Suprapubic skin (tissue), 3 donors: ENCODE results near the gene TMEM74B.

ENCODE experiments used
- EP300 ChIP-seq: sonication (generic); formaldehyde crosslinking; IDR thresholded peaks from one replicate; pipeline ENCODE4 v1.6.1; 2017; ENCODE audit warnings: antibody characterized with exemption
- POLR2A ChIP-seq, 2 donors: fragments of 450-650 bp; IDR thresholded peaks; one replicate each; pipeline ENCODE4 v1.6.1; 2017; ENCODE audit warnings: antibody characterized with exemption in 2 of 2, mild to moderate bottlenecking in 2 of 2, moderate library complexity in 2 of 2
- TF ChIP-seq, protein P1 (sequence below), 2 donors: fragments of 200-600 bp in 1 of 2; fragments of 450-650 bp in 1 of 2; sonication (generic) in 1 of 2; IDR thresholded peaks; one replicate each; pipeline ENCODE4 v1.5.1; 2016 to 2019; ENCODE audit warnings: antibody characterized with exemption in 2 of 2, mild to moderate bottlenecking in 1 of 2, moderate library complexity in 1 of 2

DNA sequence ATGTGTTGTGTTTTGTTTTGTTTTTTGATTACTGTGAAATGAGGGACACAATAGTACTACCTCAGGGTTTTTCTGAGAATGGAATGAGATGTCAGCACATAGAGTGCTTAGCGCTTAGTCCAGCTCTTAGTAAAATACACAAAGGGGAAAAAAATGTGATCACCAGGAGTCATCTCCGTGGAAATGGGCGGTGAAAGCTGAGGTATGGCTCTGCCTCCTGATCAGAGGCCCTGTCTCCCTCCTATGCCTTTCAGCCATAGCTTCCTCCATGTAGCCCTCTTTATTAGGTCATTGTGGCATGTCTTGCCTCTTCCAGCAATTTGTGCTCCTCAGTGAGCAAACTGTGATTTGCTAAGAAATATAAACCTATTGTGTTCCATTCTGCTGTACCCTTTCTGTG is 53.4 kb downstream of the TMEM74B start:
- TF ChIP-seq, protein P1, sequence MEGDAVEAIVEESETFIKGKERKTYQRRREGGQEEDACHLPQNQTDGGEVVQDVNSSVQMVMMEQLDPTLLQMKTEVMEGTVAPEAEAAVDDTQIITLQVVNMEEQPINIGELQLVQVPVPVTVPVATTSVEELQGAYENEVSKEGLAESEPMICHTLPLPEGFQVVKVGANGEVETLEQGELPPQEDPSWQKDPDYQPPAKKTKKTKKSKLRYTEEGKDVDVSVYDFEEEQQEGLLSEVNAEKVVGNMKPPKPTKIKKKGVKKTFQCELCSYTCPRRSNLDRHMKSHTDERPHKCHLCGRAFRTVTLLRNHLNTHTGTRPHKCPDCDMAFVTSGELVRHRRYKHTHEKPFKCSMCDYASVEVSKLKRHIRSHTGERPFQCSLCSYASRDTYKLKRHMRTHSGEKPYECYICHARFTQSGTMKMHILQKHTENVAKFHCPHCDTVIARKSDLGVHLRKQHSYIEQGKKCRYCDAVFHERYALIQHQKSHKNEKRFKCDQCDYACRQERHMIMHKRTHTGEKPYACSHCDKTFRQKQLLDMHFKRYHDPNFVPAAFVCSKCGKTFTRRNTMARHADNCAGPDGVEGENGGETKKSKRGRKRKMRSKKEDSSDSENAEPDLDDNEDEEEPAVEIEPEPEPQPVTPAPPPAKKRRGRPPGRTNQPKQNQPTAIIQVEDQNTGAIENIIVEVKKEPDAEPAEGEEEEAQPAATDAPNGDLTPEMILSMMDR (IDR thresholded peaks at IDR 0.05) = no peak
- no peak for TF ChIP-seq POLR2A (IDR thresholded peaks at IDR 0.05)
- no peak for TF ChIP-seq EP300
